ENCODE data around the gene NSUN2. TPM values are rescaled to one million over a fixed set of nuclear protein-coding genes. Genes with fewer than 3 reads are reported as not detected.

NSUN2 gene
- total and polyA plus RNA-seq, 2 experiments from 2014 or later = 65.4 to 112 TPM

GRCh38 chr5:6634306-6634705 lies 1.5 kb upstream of the NSUN2 start (continued):
- TF ChIP-seq ZNF462 (CRISPR knock-in tag; IDR thresholded peaks at IDR 0.05) (no peak), CTCF (conservative IDR thresholded peaks at IDR 0.05; ENCODE audit: low read depth in 2 of 2) (no peak)

GRCh38 chr5:6633469-6634245 lies 813 bp upstream of the NSUN2 start:
- Histone ChIP-seq H3K9me2 (ENCODE audit: insufficient read depth) (no peaks in the 10 kb centered on the region), H3K4me2 (peak overlapping the region; percentile 99), H2AFZ (peak overlapping the region; percentile 96), H3F3A (replicated peaks; ENCODE audit: low read depth) (no peaks in the 10 kb centered on the region; the same call in 1 of the 2 replicates), H3K27me3 (ENCODE audit: insufficient read depth) (no peaks in the 10 kb centered on the region), H4K20me1 (replicated peaks; ENCODE audit: insufficient read depth) (peaks cover 33% of the 10 kb centered on the region), H3K79me2 (replicated peaks; ENCODE audit: insufficient read depth) (peaks cover 93% of the 10 kb centered on the region), H3K4me1 (ENCODE audit: insufficient read depth) (peaks cover 14% of the 10 kb centered on the region), H3K36me3 (ENCODE audit: insufficient read depth) (0 out of 2 replicates have a peak, but pooled peaks cover 16% of the 10 kb centered on the region), H3K27ac (ENCODE audit: low read depth) (no peak overlapping the region), H3K4me3 (peak overlapping the region; percentile 97)
- ATAC-seq (peak; percentile 59), DNase-seq (ENCODE audit: low spot score) (peak; percentile 51)
- Mint-ChIP-seq H3K4me1 (peaks cover 13% of the 10 kb centered on the region), H3K9me3 (no peaks in the 10 kb centered on the region), H3K4me3 (peak overlapping the region; percentile 100), H3K36me3 (ENCODE audit: low read depth) (peaks cover 42% of the 10 kb centered on the region), H3K27me3 (ENCODE audit: insufficient read depth, low read depth, poor library complexity) (peaks cover 7% of the 10 kb centered on the region), H3K27ac (peak overlapping the region; percentile 48; the same call in 1 of the 2 replicates)
- no peak for TF ChIP-seq ZNF462 (CRISPR knock-in tag; IDR thresholded peaks at IDR 0.05)
